ENCODE results near the gene GFRA4. TPM values are rescaled to one million over a fixed set of nuclear protein-coding genes. Genes with fewer than 3 reads are reported as not detected.

The GFRA4 gene
- total RNA-seq, 1 experiment from 2014 or later, result not detected

DNA sequence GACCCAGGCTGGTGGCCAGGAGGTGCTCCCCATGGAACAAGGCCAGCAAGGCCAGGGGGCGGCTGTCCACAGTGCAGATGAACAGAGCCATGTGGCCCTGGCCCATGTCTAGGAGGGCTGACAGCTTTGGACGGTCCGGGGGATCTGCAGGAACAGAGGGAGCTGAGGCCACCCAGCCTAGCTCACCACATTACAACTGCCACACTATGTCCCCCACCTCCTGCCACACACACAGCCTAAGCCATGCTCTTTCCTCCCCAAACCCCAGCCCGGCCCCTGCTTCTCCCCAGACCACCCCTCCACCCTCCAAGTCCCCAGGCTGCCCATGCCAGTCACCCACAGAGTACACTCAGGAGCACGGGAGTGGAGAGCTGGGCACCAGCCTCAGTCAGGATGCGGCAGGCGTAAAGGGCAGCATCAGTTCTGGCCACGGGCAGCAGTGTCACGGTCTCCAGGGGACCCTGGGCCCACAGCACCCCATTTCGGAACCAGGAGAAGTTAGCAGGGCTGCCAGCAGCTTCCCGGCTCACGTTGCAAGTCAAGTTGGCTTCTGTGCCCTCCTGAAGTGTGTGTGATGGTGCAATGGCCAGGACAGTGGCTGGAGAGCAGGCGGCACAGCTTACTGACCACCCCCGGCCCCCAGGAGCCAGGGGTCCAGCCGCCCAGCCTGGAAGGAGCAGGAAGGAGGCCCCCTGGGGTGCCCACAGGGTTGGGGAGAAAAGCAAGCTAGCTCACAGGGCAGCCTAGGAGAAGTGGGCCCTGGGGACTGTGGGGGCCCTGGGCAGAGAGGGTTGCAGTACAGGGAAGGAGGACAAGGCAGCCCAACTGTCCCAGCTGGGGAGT is 33.8 kb upstream of the GFRA4 start:
- no peak overlapping the region for H2BK12ac ChIP-seq (ENCODE audit: insufficient read length, low read depth, low read length)
- no peak overlapping the region for H3K27ac Mint-ChIP-seq
- no peak overlapping the region for H3K9ac ChIP-seq (ENCODE audit: extremely low read depth, insufficient read length, low read length)
- H4K5ac ChIP-seq (ENCODE audit: insufficient read length, low read depth, low read length), result no peak overlapping the region
- H3K4ac ChIP-seq (ENCODE audit: low read depth, low read length), result no peak overlapping the region
- no peaks in the 10 kb centered on the region; a peak in 1 of 7 replicates for H3K36me3 Mint-ChIP-seq (ENCODE audit: insufficient read depth in 1 of 3, low read depth in 3 of 3)
- no peak overlapping the region for H3K27ac ChIP-seq (ENCODE audit: insufficient read length, low read depth, low read length)
- H3T11ph ChIP-seq (ENCODE audit: low read length), result no peak overlapping the region
- H2BK15ac ChIP-seq (ENCODE audit: low read depth, low read length), result no peak overlapping the region
- no peaks in the 10 kb centered on the region for H3K79me1 ChIP-seq (ENCODE audit: insufficient read depth, low read depth, low read length, poor library complexity, severe bottlenecking)
- H4K20me1 ChIP-seq (ENCODE audit: control insufficient read depth, insufficient read depth, insufficient read length), result peaks cover 2% of the 10 kb centered on the region
- H3K4me2 ChIP-seq (ENCODE audit: insufficient read depth, insufficient read length, low read length), result no peak overlapping the region
- TF ChIP-seq, protein P1, sequence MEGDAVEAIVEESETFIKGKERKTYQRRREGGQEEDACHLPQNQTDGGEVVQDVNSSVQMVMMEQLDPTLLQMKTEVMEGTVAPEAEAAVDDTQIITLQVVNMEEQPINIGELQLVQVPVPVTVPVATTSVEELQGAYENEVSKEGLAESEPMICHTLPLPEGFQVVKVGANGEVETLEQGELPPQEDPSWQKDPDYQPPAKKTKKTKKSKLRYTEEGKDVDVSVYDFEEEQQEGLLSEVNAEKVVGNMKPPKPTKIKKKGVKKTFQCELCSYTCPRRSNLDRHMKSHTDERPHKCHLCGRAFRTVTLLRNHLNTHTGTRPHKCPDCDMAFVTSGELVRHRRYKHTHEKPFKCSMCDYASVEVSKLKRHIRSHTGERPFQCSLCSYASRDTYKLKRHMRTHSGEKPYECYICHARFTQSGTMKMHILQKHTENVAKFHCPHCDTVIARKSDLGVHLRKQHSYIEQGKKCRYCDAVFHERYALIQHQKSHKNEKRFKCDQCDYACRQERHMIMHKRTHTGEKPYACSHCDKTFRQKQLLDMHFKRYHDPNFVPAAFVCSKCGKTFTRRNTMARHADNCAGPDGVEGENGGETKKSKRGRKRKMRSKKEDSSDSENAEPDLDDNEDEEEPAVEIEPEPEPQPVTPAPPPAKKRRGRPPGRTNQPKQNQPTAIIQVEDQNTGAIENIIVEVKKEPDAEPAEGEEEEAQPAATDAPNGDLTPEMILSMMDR (conservative IDR thresholded peaks at IDR 0.05), result no peak
- no CpG with 5 or more reads among the region's 15 CpGs for WGBS (ENCODE audit: extremely low coverage, insufficient read length, low lambda C conversion rate)
- H2AK5ac ChIP-seq (ENCODE audit: insufficient read length, low read length), result no peak overlapping the region
- H2BK120ac ChIP-seq (ENCODE audit: low read depth, low read length, poor library complexity, severe bottlenecking), result no peak overlapping the region
- no peak overlapping the region for H2BK5ac ChIP-seq (ENCODE audit: insufficient read length, low read length)
- no peak overlapping the region for H3K56ac ChIP-seq (ENCODE audit: insufficient read length, low read depth, low read length)
- H3K4me3 Mint-ChIP-seq, result no peak overlapping the region
- no peaks in the 10 kb centered on the region for H3K4me1 Mint-ChIP-seq
- no peaks in the 10 kb centered on the region for H3K27me3 Mint-ChIP-seq (ENCODE audit: low read depth)
- H3K4me1 ChIP-seq (ENCODE audit: insufficient read depth, low read length), result no peaks in the 10 kb centered on the region
- no peak overlapping the region for H3K14ac ChIP-seq (ENCODE audit: insufficient read depth, low read length)
- DNase-seq, result peak; percentile 16
- no peak overlapping the region for H4K8ac ChIP-seq (replicated peaks; ENCODE audit: insufficient read length, low read depth, low read length)
- no peaks in the 10 kb centered on the region for H3K9me3 ChIP-seq (ENCODE audit: control insufficient read depth, low read depth, low read length)
- H3K27me3 ChIP-seq (ENCODE audit: insufficient read depth, low read length), result no peaks in the 10 kb centered on the region
- peaks cover 3% of the 10 kb centered on the region in 2 experiments; a peak in 3 of 5 replicates for H3K9me3 Mint-ChIP-seq
- H2BK20ac ChIP-seq (ENCODE audit: low read depth, low read length, poor library complexity, severe bottlenecking), result no peak overlapping the region
- no peaks in the 10 kb centered on the region for H3K79me2 ChIP-seq (ENCODE audit: insufficient read depth, low read length)
- H4K91ac ChIP-seq (ENCODE audit: insufficient read length, low read depth, low read length), result no peak overlapping the region
- no peak overlapping the region for H3K23ac ChIP-seq (ENCODE audit: insufficient read length, low read depth, low read length)
- H2AFZ ChIP-seq (ENCODE audit: low read length), result no peak overlapping the region
- H3K18ac ChIP-seq (ENCODE audit: insufficient read length, low read depth, low read length), result no peak overlapping the region
- H3K23me2 ChIP-seq (ENCODE audit: insufficient read length, low read depth, low read length, poor library complexity, severe bottlenecking), result no peaks in the 10 kb centered on the region
